Measurements from ENCODE around the gene PCDH15.

Gene PCDH15

DNA sequence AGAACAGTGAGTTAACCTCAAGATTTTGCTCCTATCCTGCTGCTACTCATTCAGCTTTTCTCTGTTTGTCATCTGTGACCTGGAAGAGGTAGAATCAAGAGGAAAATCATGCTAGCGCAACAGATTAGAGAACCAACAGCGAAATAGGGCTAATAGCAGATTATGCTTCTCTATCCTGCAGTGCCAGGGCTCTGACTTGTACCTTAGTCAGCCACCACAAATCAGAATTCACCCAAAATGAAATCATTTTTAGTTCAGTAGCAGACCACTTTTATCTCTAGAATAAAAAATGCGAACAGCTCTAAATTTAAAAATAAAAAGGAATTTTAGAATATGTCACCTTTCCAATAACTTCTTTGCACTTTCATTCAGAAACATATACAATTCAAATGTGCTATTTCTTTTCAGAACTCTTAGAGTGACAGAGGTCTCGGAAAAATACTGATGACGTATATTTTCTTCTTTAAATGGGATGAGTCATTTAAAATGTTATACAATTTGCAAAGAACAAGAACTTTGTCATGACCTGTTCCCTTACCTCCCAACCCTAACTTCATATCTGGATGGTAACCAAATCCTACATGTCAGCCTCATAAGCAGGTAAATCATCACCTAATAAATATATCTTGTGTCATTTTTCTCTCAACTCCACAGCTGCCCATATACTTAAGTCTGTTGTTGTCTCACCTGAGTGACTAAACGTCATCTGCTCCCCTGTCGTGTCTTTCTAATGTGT is 896.4 kb downstream of the PCDH15 start:
- no peak overlapping the region for H3K4me3 ChIP-seq (replicated peaks in 1 of 2; ENCODE audit: low read depth in 2 of 2, low read length in 2 of 2)
- no peak for DNase-seq (ENCODE audit: low read depth in 2 of 2)
- TF ChIP-seq, protein P1, sequence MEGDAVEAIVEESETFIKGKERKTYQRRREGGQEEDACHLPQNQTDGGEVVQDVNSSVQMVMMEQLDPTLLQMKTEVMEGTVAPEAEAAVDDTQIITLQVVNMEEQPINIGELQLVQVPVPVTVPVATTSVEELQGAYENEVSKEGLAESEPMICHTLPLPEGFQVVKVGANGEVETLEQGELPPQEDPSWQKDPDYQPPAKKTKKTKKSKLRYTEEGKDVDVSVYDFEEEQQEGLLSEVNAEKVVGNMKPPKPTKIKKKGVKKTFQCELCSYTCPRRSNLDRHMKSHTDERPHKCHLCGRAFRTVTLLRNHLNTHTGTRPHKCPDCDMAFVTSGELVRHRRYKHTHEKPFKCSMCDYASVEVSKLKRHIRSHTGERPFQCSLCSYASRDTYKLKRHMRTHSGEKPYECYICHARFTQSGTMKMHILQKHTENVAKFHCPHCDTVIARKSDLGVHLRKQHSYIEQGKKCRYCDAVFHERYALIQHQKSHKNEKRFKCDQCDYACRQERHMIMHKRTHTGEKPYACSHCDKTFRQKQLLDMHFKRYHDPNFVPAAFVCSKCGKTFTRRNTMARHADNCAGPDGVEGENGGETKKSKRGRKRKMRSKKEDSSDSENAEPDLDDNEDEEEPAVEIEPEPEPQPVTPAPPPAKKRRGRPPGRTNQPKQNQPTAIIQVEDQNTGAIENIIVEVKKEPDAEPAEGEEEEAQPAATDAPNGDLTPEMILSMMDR (IDR thresholded peaks at IDR 0.05; ENCODE audit: low read depth, low read length) = no peak

DNA sequence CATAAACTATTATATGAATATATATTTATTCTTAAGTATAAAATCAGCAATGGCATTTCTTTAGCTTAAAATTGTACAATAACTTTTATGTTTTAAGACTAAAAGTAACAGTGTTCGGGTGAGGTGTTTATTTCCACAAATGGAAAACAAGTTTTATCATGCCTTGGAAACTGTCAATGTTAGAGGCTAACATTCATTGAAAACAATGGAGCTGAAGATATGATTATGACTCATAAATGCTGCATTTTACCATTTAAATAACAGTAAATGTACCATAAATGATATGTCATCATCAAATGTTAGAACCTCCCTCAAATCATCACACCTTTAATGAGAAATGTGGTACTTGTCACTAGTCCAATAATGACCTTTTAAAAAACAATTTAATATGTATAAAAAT is 897.3 kb downstream of the PCDH15 start:
- TF ChIP-seq, protein P1 (IDR thresholded peaks at IDR 0.05; ENCODE audit: low read depth, low read length) = no peak
- H3K4me3 ChIP-seq (replicated peaks in 1 of 2; ENCODE audit: low read depth in 2 of 2, low read length in 2 of 2) = no peak overlapping the region
- DNase-seq (ENCODE audit: low read depth in 2 of 2) = no peak

DNA sequence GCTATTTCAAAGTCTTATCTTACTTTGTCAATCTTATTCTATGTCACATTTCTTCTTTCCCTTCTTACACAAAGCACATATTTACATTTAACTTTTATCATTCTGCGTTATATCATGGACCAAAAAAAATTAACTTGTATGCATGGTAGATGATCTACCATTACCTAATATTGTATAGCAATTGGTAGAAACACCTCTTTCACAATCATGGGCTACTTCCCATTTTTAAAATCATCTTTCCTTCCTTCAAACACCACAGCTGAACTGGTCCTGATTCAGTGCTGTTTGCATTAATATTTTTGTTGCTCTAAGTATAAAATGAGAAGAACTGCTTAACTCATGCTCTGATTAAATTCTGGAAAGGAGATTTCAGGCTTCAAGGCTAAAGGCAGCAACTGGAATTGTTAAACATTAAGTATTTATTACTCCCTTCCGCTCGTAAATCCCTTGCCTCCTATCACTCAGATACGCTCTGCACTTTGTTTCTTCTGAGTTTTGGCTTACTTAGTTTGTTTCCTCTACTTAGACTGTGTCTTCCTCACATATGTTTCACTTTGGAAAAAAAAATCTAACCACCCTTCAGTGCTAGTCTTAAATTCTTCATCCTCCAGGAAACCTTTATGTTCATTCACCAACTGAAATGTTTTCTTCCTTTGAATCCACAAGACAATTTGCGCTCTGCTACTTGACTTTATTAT is 901.4 kb downstream of the PCDH15 start:
- no peak for DNase-seq (ENCODE audit: low read depth in 2 of 2)
- TF ChIP-seq, protein P1 (IDR thresholded peaks at IDR 0.05; ENCODE audit: low read depth, low read length) = no peak
- H3K4me3 ChIP-seq (replicated peaks in 1 of 2; ENCODE audit: low read depth in 2 of 2, low read length in 2 of 2) = no peak overlapping the region

DNA sequence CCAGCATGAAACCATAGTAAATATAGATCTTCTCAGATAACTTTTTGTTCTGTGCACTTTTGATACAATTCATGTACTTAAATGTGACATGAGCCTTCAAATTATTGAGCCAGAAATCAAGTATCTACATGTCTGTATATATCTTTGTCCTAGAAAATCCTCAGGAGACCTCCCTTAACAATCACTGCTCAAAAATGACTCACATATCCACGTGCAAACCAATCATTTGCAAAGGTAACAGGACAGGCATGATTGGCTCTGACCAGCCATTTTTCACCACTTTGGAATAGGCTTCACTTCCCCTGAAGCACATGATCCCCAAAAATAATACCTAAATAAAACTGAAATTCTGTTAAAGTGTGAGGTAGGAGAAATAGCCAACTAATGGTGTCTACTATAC is 902.5 kb downstream of the PCDH15 start:
- no peak for DNase-seq (ENCODE audit: low read depth in 2 of 2)
- TF ChIP-seq, protein P1 (IDR thresholded peaks at IDR 0.05; ENCODE audit: low read depth, low read length) = no peak
- no peak overlapping the region for H3K4me3 ChIP-seq (replicated peaks in 1 of 2; ENCODE audit: low read depth in 2 of 2, low read length in 2 of 2)

DNA sequence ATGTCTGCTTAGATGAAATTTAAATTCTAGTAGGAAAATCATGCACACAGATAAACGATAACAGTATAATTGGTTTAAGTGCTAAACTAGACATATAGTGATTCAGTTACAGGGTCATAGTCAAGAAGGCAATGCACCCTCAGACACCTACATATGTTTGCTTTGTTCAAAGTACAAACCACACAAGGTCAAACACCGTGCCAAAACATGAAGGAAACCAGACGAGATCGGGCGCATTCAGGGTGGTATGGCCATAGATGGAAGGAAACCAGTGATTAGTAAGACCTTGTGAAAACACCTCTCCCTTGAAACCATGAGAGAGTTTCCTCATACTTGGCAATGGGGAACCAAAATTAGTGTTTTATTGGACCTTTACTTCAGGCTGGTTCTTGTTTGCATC is 906.9 kb downstream of the PCDH15 start:
- DNase-seq (ENCODE audit: low read depth in 2 of 2) = no peak
- TF ChIP-seq, protein P1 (IDR thresholded peaks at IDR 0.05; ENCODE audit: low read depth, low read length) = no peak
- H3K4me3 ChIP-seq (replicated peaks in 1 of 2; ENCODE audit: low read depth in 2 of 2, low read length in 2 of 2) = no peak overlapping the region

DNA sequence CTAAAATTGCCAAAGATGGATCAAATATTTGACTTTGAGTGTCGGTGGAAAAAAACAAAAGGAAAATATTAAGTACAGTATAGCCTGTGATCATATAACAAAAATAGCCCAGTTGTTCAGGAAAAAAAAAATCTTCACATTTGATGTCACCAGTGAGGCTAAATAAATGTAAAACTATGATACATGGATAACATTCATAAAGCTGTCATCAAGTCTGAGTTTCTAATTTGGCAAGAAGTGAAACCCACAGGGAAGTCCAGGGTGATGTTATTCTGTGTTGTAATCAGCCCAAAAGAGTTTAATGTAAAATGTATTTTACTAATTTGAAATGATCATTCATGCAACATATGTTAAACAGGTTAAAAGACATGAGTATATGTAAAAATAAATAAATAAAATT is 908.0 kb downstream of the PCDH15 start:
- no peak for DNase-seq (ENCODE audit: low read depth in 2 of 2)
- H3K4me3 ChIP-seq (replicated peaks in 1 of 2; ENCODE audit: low read depth in 2 of 2, low read length in 2 of 2) = no peak overlapping the region
- TF ChIP-seq, protein P1 (IDR thresholded peaks at IDR 0.05; ENCODE audit: low read depth, low read length) = no peak
